Jurkat, Clone E6-1 (cell line): ENCODE data around the gene ZNF438.
A peak's percentile ranks its signal among the peaks of the same experiment; 100 is the strongest.
"Not testable (repeated sequence)": the region's sequence is repeated elsewhere in the genome, so short reads cannot be mapped to it uniquely, and the experiment has no call there.

ENCODE experiments used
- DNase-seq: peaks from one replicate; pipeline ENCODE4 v3.0.0-alpha.2; 2011; ENCODE audit warnings: low read depth, low spot score
- H3K4me3 ChIP-seq: 2 replicates; pipeline ENCODE4 v1.5.1; 2011; ENCODE audit warnings: mild to moderate bottlenecking, low read length, control low read depth, moderate library complexity

Gene ZNF438

DNA sequence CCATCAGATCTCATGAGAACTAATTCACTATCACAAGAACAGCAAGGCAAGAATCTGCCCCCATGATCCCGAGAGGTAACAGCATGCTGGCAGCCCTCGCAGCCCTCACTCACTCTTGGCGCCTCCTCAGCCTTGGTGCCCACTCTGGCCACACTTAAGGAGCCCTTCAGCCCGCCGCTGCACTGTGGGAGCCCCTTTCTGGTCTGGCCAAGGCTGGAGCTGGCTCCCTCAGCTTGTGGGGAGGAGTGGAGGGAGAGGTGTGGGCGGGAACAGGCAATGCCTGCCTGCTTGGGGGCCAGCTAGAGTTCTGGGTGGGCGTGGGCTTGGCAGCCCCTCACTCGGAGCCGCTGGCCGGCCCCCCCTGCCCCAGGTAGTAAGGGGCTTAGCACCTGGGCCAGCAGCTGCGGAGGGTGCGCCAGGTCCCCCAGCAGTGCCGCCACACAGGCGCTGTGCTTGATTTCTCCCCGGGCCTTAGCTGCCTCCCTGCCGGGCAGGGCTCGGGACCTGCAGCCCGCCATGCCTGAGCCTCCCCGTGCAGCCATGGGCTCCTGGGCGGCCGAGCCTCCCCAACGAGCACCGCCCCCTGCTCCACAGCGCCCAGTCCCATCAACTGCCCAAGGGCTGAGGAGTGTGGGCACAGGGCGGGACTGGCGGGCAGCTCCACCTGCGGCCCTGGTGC lies 24.0 kb upstream of the ZNF438 start:
- no peak for DNase-seq
- no peak overlapping the region for H3K4me3 ChIP-seq

DNA sequence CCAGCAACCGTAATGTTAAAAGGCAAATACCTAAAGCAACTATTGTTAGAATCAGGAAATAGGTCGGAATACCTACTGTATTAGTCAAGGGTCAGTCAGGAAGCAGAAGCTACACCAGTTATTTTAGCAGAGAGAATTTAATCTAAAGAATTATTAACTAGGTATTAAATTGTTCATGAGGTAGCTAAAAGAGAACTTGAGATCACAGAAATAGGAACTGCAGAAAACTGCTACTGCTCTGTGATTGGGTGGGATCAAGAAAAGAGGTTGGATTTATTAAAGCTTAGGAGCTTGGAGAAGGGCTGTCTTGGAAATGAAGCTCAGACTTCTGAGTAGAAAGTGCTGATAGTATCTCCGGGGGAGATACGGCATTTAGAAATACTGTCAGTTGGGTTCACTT lies 20.0 kb upstream of the ZNF438 start:
- H3K4me3 ChIP-seq = no peak overlapping the region
- no peak for DNase-seq

DNA sequence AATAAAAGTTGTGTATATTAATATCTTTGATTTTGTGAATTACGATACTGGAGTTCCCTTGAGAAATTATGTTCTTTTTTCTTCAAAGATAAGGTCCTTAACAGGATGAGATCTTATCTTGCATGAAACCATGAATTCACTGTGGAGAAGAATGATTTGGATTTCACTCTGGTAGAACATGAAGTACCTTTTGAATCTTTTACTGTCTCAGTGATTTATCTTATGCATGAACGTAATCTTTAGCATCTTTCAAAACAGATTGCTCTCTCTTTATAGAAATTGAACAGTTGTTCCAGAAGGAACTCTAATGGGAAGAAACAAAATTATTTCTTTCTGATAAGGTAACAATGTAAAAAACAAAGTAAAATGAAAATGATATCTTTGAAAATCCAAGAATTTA lies 11.0 kb upstream of the ZNF438 start:
- no peak overlapping the region for H3K4me3 ChIP-seq
- DNase-seq = no peak

DNA sequence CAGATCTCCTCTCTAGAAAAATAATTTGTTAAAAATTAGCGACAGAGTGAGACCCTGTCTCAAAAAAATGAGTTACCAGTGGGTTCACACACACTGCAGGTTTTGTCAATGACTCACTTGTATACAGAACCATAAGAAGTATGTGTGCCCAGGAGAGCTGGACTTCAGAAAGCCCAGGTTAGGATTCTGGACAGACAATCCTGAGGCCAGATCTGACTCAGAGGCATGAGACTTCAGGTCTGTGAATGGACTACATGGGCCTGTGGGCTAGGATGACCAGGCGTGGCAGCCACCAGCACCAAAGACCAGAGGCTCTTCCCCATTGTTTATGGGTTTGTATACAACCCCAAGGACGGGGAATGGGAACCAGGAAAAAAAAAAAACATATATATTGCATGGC lies 9.3 kb upstream of the ZNF438 start:
- no peak for DNase-seq

DNA sequence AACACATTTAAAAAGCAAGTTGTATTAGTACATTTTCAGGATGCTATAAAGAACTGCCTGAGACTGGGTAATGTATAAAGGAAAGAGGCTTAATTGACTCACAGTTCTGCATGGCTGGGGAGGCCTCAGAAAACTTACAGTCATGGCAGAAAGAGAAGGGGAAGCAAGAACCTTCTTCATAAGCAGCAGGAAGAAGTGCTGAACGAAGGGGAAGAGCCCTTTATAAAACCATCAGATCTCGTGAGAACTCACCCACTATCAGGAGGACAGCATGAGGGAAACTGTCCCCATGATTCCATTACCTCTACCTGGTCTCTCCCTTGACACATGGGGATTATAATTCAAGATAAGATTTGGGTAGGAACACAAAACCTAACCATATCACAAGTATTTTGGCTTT lies 7.3 kb upstream of the ZNF438 start:
- not testable (repeated sequence) for DNase-seq, H3K4me3 ChIP-seq

More for the DNA sequence above, 9.3 kb upstream of the ZNF438 start:
- H3K4me3 ChIP-seq = no peak overlapping the region

DNA sequence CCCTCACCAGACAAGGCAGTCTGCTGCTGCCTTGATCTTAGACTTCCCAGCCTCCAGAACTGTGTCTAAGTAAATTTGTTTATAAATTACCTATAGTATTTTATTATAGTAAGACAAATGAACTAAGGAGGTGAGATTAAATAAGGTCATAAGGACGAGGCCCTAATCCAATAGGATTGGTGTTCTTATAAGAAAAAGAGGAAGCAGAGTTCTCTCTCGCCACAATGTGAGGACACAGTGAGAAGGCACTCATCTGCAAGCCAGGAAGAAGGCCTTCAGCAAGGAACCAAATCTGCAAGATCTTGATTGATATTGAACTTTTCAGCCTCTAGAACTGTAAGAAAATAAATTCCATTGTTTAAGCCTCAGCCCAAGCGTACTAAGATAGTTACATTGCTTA lies 6.1 kb upstream of the ZNF438 start:
- no peak overlapping the region for H3K4me3 ChIP-seq
- DNase-seq = no peak

DNA sequence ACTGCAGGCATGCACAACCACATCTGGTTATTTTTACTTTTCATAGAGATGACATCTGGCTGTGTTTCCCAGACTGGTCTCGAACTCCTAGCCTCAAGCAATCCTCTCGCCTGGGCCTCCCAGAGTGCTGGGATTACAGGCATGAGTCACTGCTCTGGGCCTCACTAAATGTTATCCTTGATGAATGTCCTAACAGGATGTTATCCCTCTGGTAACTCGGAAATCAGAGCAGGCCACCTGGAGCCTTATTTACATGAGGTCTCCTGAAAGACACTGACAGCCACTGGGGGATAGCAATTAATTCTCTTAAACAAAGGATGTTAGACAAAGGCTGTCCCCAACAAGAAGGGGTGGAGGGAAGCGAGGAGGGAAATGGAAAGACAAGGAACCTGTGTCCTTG lies 4.5 kb upstream of the ZNF438 start:
- no peak for DNase-seq

DNA sequence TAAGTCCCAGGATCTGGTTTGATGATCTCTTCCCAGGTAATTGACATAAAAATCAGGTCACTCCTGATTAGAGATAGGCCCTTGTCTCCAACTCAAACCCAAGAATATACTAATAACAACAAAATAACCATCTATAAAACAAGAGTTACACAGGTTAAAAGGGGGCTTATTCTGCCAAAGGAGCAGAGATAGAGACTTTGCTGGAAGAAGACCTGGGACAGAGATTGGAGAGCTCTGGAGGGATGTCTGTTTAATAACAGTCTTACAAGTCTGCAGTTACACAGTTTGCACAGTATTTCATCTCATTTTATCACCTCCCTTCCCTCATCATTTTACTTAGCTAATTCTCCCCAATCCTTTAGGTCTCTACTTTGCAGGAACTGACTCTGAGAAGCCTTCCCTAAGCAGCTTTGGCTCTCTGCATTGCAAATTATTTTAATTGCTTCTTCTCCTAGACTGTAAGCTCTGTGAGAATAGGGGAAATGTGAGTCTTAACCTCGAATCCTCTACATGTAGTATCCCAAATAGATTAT lies 3.7 kb upstream of the ZNF438 start:
- no peak for DNase-seq

More for the DNA sequence above, 4.5 kb upstream of the ZNF438 start:
- no peak overlapping the region for H3K4me3 ChIP-seq

DNA sequence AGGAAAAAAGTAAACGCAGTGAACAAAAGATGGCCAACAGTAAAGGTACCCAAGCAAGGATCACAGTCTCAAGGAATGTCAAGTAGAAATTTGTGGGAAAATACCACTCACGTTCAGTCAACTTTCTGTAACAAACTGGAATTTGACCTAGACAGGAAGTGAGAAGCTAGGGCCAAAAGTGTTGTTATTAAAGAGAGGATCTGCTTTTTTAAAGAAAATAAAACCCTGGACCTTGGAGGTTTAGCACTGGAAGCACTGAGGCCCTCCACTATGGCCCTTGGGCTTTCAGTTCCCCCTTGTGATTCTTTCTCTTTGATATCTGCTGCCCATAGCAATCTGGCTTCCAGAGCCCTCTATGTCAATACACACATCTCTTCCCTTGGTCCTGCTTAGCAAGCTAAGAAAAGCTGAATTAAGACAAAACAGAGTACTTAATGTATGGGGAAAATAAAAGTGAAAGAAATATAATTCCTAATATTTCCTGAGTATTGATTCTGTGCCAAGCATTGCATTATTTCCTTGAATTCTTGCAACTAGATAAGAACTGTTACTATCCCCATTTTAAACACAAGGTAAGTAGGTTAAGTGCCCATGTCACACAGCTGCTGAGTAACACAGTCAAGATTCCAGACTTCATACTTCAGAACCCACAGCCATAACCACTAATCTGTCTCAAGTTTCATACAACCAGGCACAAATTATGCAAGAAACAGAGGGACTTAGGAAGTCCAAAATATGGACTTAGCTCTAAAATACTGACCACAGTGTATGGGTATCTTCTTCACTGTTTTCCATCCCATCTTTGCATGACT lies 2.6 kb upstream of the ZNF438 start:
- DNase-seq = no peak
- no peak overlapping the region for H3K4me3 ChIP-seq

More for the DNA sequence above, 3.7 kb upstream of the ZNF438 start:
- no peak overlapping the region for H3K4me3 ChIP-seq

DNA sequence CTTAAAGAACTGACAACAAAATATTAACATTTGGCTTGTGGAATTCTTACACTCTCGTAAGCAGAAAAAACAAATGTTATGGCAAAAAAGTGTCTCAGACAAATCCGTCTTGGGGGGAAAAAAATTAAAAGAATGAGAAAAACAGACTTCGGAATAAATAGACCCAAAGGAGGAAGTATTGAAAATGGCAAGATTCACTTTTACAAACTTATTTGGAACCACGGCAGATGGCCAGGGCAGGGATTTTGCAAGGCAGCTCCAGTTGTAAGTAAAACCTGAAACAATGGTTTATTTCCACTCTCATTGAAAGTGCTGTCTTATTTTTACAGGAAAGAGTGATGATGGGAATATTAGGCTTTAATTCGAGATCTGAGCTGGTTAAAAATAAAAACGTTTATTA lies 1.5 kb upstream of the ZNF438 start:
- H3K4me3 ChIP-seq = no peak overlapping the region
- no peak for DNase-seq

DNA sequence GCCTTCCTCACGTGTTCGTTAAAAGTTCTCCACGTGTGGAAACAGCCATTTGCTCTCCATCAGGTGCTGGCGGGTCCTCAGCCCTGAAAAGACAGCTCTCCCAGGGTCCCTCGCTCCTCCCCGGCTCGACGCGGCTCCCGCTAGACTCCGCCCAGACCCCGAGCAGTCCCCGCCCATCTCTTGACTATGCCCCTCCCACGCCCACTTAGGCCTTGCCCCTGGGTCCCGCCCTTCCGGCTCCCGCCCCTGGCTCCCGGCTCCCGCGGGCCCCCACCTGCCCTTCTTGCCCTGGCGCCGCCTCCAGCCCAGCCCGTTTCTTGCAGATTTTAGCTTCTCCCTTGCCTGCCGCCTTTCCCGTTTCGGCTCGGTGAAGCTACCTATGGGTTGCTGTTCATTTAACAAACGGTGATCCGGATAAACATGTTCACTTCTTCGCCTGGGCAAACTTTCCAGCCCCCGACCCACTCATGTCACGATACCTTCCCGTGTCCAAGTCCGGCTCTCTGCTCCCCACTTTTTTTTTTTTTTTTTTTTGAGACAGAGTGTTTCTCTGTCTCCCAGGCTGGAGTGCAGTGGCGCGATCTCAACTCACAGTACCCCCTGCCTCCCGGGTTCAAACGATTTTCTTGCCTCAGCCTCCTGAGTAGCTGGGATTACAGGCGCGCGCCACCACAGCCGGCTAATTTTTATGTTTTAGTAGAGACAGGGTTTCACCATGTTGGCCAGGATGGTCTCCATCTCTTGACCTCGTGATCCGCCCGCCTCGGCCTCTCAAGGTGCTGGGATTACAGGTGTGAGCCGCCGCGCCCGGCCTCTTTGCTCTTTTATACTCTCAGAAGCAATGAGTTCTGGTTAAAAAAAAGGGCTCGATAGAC lies 830 bp upstream of the ZNF438 start:
- peak overlapping the region; percentile 61 for H3K4me3 ChIP-seq
- peak; percentile 88 for DNase-seq

DNA sequence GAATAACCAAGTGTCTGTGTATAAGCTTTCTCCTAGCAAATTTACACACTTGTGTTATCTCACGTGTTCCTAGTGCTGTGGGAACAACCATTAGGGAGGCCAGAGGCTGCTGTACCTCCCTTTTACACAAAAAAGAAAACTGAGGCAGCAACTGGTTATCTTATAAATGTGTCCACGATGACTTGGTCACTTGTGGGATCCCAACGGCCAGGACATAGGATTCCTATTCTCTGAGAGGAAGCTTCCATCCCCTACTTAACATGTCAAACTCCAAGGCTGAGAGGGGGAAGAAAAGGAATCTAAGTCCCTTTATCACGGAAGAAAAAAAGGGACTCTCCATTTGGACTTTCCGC lies 484 bp downstream of the ZNF438 start:
- DNase-seq = no peak
- H3K4me3 ChIP-seq = peak overlapping the region; percentile 61

DNA sequence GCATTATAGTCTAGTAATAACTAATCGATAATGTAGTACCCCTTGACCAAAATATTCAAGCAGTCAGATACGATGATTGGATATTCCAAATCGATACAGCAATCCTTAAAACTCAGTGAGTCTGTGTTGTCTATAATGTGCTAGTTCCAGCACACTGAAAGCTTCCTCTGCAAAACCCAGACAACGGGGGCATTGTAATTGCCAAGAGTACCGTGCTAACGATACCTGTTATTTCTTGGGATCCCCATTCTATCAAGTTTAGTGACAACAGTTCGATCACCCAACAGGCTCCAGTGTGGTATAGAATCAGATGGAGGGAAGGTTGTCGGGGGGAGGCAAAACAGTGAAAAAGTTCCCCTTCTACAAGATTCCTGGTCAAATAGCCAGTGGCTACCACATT lies 865 bp downstream of the ZNF438 start:
- H3K4me3 ChIP-seq = peak overlapping the region; percentile 61
- DNase-seq = no peak

DNA sequence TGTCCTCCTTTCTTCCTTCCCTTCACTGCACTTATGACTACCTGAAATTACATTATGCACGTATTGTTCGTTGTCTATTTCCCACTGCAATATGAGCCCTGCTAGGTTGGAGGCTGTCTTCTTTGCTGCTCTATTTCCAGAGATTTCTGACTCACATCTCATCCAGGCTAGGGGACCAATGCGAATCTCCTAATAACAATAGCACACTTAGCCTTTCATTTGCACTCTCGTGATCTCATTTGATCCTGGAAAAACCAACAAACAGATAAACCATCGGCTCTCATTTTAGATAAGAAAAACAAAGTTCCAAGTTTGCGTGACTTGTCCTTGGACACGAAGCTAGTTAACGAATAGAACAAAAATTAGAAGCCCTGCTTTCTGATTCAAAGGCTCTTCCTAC lies 1.4 kb downstream of the ZNF438 start:
- DNase-seq = no peak
- no peak overlapping the region for H3K4me3 ChIP-seq

DNA sequence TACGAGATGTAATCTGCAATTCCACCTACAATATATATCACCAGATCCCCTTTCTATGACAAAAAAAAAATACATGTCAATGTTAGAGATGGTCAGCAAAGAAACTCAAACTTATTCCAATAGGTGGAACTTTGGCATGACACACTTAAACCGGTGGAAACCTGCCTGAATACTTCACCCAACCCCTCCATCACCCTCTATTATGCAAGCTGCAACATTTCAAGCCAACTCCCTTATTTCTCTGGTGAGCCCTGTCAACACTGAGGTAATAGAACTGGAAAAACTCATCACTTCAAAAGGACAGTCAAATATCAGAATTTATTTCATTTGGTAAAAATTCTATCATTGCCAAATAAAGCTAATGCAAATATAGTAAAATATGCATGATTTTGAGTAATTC lies 3.6 kb downstream of the ZNF438 start:
- DNase-seq = no peak

DNA sequence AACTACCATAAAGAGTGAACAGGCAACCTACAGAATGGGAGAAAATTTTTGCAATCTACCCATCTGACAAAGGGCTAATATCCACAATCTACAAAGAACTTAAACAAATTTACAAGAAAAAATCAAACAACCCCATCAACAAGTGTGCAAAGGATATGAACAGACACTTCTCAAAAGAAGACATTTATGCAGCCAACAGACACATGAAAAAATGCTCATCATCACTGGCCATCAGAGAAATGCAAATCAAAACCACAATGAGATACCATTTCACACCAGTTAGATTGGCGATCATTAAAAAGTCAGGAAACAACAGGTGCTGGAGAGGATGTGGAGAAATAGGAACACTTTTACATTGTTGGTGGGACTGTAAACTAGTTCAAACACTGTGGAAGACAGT lies 5.4 kb downstream of the ZNF438 start:
- DNase-seq = not testable (repeated sequence)

More for the DNA sequence above, 3.6 kb downstream of the ZNF438 start:
- H3K4me3 ChIP-seq = no peak overlapping the region

DNA sequence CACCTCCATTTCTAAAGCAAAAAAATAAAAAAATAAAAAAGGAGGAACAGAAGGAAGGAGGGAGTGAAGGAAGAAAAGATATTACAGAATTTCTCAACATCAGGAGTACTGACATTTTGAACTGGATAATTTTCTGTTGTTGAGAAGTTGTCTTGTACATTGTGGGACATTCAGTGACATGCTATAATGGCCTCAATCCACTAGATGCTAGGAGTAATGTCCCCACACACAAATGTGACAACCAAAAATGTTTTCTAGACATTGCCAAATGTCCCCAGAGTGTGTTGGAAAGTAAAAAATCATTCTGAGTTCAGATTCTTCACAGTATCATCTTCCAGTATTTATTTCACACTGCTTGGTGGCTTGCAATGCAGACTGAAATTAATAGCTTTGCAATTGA lies 6.5 kb downstream of the ZNF438 start:
- no peak for DNase-seq

More for the DNA sequence above, 5.4 kb downstream of the ZNF438 start:
- not testable (repeated sequence) for H3K4me3 ChIP-seq

DNA sequence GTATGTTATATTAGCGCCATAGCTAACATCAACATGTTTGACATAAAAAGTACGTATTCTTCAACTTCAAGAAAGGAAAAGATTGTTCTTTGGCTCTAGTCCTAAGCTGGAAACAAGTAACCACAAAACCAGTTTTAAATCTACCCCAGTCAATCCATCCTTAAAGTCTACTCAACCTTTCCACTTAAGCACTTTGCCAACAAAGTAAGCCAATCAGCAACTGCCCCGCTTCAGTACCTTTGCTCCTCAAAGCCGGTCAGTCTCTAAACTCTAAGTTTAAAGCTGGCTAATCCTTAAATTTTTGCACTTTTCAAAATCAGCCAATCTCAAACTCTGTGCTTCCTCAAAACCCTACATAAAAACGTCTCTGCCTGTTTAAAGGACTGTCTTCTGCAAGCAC lies 8.1 kb downstream of the ZNF438 start:
- no peak overlapping the region for H3K4me3 ChIP-seq
- no peak for DNase-seq

More for the DNA sequence above, 6.5 kb downstream of the ZNF438 start:
- H3K4me3 ChIP-seq = no peak overlapping the region

DNA sequence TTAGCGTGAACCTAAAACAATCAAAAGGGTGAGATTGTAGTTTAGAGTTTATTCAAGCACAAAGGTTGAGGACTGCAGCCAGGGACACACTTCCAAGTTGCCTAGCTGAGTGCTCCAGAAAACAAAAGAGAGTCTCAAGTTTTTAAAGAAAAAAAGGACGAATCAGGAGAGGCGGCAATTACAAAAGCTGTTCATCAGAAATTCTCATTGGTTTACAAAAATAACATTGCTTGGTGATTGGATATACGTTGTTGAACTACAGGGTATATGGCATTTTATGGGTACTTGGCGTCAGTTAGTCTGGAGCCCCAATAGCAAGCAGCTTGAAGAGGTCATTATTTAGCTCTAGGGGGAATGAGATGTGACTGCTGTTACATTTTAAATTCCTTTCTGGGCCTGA lies 11.5 kb downstream of the ZNF438 start:
- DNase-seq = no peak
- H3K4me3 ChIP-seq = no peak overlapping the region

DNA sequence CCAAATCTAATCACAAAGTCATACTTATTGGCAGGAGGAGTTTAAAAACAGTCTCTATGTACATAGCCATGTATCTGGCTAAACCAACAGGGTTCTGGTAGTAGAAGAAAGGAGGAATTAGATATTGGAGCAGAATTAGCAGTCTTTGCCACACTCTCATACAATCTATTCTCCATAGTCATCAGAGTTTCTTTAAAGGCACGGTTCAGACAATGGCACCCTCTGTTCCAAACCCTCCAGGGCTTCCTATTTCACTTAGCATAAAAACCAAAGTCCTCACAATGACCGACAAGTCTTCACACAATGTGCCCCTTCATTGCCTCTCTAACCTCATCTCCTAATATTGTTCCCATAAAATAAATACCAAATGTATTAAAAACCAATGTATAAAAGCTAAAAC lies 12.7 kb downstream of the ZNF438 start:
- DNase-seq = no peak
- no peak overlapping the region for H3K4me3 ChIP-seq
